NCI-H446 treated with DMSO at 0.1 percent for 48 hours (cell line): ENCODE data around the gene LSG1.

Source experiments
- DNase-seq: peaks from one replicate; lab custom pipeline; 2025; lab: John Stamatoyannopoulos, UW

LSG1 gene

GRCh38 chr3:194671900-194672808 is at the start of gene LSG1:
TSS of gene LSG1 (minus strand) at chr3:194672191. CDS start at chr3:194672162, 29 bp downstream.
- peak; percentile 96 for DNase-seq

GRCh38 chr3:194720048-194720447 is 48.1 kb upstream of the LSG1 start:
- DNase-seq = no peak

GRCh38 chr3:194718079-194718478 is 46.1 kb upstream of the LSG1 start:
- no peak for DNase-seq

GRCh38 chr3:194715022-194715800 is 43.2 kb upstream of the LSG1 start:
- no peak for DNase-seq

- DNase-seq = no peak
Observed at GRCh38 chr3:194714564-194714963, 42.6 kb upstream of the LSG1 start.

GRCh38 chr3:194714137-194714455 is 42.1 kb upstream of the LSG1 start:
- DNase-seq = no peak

- DNase-seq = no peak
Observed at GRCh38 chr3:194713299-194714136, 41.5 kb upstream of the LSG1 start.

GRCh38 chr3:194711913-194712312 is 39.9 kb upstream of the LSG1 start:
- DNase-seq = no peak

GRCh38 chr3:194711286-194711685 is 39.3 kb upstream of the LSG1 start:
- DNase-seq = no peak

GRCh38 chr3:194707147-194707540 is 35.2 kb upstream of the LSG1 start:
- no peak for DNase-seq

GRCh38 chr3:194705761-194706160 is 33.8 kb upstream of the LSG1 start:
- no peak for DNase-seq

GRCh38 chr3:194705227-194705626 is 33.2 kb upstream of the LSG1 start:
- no peak for DNase-seq

GRCh38 chr3:194702545-194702944 is 30.6 kb upstream of the LSG1 start:
- no peak for DNase-seq

GRCh38 chr3:194696702-194697101 is 24.7 kb upstream of the LSG1 start:
- DNase-seq = no peak

- peak; percentile 85 for DNase-seq
Observed at GRCh38 chr3:194691481-194692283, 19.7 kb upstream of the LSG1 start.

- DNase-seq = no peak
Observed at GRCh38 chr3:194690501-194691372, 18.7 kb upstream of the LSG1 start.

- DNase-seq = peak; percentile 65
Observed at GRCh38 chr3:194689493-194689944, 17.5 kb upstream of the LSG1 start.

GRCh38 chr3:194688946-194689345 is 17.0 kb upstream of the LSG1 start:
- no peak for DNase-seq

GRCh38 chr3:194688200-194688740 is 16.3 kb upstream of the LSG1 start:
- no peak for DNase-seq

GRCh38 chr3:194687638-194688199 is 15.7 kb upstream of the LSG1 start:
- DNase-seq = no peak
